ENCODE results near the gene MVB12A.

DNA sequence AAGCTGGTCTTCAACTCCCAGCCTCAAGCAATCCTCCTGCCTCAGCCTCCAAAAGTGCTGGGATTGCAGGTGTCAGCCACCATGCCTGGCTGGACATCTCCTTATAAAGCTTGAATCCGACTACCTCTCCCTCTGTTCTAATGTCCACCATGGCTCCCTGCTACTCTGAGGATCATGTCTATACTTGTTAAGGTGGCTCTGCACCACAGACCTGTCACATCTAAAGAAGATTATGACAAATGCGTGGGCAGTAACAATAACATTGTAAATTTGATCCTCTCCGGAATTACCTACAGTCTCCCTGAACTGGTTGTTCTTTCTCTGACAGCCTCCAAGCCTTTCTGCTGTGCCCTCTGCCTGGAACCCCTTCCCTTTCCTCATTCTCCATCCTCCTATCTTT lies 39.1 kb downstream of the MVB12A start:
- no peak for TF ChIP-seq EZH2phosphoT487 (IDR thresholded peaks at IDR 0.05)
- TF ChIP-seq, protein P1, sequence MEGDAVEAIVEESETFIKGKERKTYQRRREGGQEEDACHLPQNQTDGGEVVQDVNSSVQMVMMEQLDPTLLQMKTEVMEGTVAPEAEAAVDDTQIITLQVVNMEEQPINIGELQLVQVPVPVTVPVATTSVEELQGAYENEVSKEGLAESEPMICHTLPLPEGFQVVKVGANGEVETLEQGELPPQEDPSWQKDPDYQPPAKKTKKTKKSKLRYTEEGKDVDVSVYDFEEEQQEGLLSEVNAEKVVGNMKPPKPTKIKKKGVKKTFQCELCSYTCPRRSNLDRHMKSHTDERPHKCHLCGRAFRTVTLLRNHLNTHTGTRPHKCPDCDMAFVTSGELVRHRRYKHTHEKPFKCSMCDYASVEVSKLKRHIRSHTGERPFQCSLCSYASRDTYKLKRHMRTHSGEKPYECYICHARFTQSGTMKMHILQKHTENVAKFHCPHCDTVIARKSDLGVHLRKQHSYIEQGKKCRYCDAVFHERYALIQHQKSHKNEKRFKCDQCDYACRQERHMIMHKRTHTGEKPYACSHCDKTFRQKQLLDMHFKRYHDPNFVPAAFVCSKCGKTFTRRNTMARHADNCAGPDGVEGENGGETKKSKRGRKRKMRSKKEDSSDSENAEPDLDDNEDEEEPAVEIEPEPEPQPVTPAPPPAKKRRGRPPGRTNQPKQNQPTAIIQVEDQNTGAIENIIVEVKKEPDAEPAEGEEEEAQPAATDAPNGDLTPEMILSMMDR (IDR thresholded peaks at IDR 0.05), result no peak
